ENCODE results near the gene SCEL.

DNA sequence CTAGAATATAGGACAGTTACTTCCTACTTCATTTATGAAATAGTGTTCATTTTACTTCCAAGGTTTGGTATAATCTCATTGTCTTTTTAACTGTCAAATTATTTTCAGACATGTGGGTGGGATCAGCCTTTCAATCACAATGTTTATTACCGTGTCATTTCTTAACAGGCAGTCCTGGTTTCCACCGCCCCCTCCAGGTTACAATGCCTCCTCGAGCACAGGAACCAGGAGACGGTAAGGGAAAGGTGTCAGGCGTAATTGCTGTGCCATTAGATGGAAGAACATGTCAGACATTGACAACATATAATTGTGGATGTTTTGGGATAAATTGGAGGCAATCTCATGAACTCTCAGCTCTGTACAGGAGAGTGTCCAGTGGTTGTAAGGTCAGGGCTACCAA lies 36.5 kb downstream of the SCEL start:
- TF ChIP-seq EP300 (IDR thresholded peaks at IDR 0.05) = no peak
- TF ChIP-seq, protein P1, sequence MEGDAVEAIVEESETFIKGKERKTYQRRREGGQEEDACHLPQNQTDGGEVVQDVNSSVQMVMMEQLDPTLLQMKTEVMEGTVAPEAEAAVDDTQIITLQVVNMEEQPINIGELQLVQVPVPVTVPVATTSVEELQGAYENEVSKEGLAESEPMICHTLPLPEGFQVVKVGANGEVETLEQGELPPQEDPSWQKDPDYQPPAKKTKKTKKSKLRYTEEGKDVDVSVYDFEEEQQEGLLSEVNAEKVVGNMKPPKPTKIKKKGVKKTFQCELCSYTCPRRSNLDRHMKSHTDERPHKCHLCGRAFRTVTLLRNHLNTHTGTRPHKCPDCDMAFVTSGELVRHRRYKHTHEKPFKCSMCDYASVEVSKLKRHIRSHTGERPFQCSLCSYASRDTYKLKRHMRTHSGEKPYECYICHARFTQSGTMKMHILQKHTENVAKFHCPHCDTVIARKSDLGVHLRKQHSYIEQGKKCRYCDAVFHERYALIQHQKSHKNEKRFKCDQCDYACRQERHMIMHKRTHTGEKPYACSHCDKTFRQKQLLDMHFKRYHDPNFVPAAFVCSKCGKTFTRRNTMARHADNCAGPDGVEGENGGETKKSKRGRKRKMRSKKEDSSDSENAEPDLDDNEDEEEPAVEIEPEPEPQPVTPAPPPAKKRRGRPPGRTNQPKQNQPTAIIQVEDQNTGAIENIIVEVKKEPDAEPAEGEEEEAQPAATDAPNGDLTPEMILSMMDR (IDR thresholded peaks at IDR 0.05) = no peak
